H9 (cell line): Measurements from ENCODE around the gene GRM3. TPM values are rescaled to one million over a fixed set of nuclear protein-coding genes. Genes with fewer than 3 reads are reported as not detected.

Experiments
- DNase-seq: peaks from one replicate; pipeline ENCODE4 v3.0.0-alpha.2; 2017
- H2AFZ ChIP-seq: one replicate; pipeline ENCODE4 v1.6.1; 2013; ENCODE audit warnings: mild to moderate bottlenecking, low read length, control low read depth, moderate library complexity
- H2AK5ac ChIP-seq: 2 replicates; pipeline ENCODE4 v1.6.1; 2013; ENCODE audit warnings: low read length, control low read depth, mixed read lengths; ENCODE audit not compliant: insufficient read length
- H2BK120ac ChIP-seq: one replicate; pipeline ENCODE4 v1.6.1; 2013; ENCODE audit warnings: low read depth, mild to moderate bottlenecking, low read length, control low read depth, inconsistent platforms; ENCODE audit not compliant: poor library complexity, severe bottlenecking
- H2BK12ac ChIP-seq: 2 replicates; pipeline ENCODE4 v1.6.1; 2013; ENCODE audit warnings: low read length, control low read depth, mixed read lengths, low read depth; ENCODE audit not compliant: insufficient read length
- H2BK15ac ChIP-seq: 2 replicates; pipeline ENCODE4 v1.6.1; 2013; ENCODE audit warnings: low read depth, low read length, control low read depth
- H2BK20ac ChIP-seq: one replicate; pipeline ENCODE4 v1.6.1; 2013; ENCODE audit warnings: low read depth, mild to moderate bottlenecking, low read length, control low read depth, inconsistent platforms; ENCODE audit not compliant: poor library complexity, severe bottlenecking
- H2BK5ac ChIP-seq: 2 replicates; pipeline ENCODE4 v1.6.1; 2013; ENCODE audit warnings: low read length, control low read depth, mixed read lengths; ENCODE audit not compliant: insufficient read length
- H3K14ac ChIP-seq: 2 replicates; pipeline ENCODE4 v1.6.1; 2013; ENCODE audit warnings: low read length, control low read depth; ENCODE audit not compliant: insufficient read depth
- H3K18ac ChIP-seq: 2 replicates; pipeline ENCODE4 v1.6.1; 2013; ENCODE audit warnings: low read depth, mild to moderate bottlenecking, mixed read lengths, low read length, control low read depth; ENCODE audit not compliant: insufficient read length
- H3K23ac ChIP-seq: 2 replicates; pipeline ENCODE4 v1.6.1; 2013; ENCODE audit warnings: low read length, control low read depth, mixed read lengths, low read depth; ENCODE audit not compliant: insufficient read length
- H3K23me2 ChIP-seq: 2 replicates; pipeline ENCODE4 v1.6.1; 2013; ENCODE audit warnings: low read depth, mild to moderate bottlenecking, mixed read lengths, low read length, control low read depth; ENCODE audit not compliant: insufficient read length, poor library complexity, severe bottlenecking
- H3K27ac ChIP-seq: 2 replicates; pipeline ENCODE4 v1.5.1; 2013; ENCODE audit warnings: low read length, control low read depth, mixed read lengths, low read depth; ENCODE audit not compliant: insufficient read length
- H3K27me3 ChIP-seq: 2 replicates; pipeline ENCODE4 v1.6.1; 2013; ENCODE audit warnings: low read length, control low read depth, inconsistent platforms; ENCODE audit not compliant: insufficient read depth
- H3K4ac ChIP-seq: 2 replicates; pipeline ENCODE4 v1.6.1; 2013; ENCODE audit warnings: low read depth, mild to moderate bottlenecking, control low read depth, inconsistent platforms, low read length, moderate library complexity
- H3K4me1 ChIP-seq: 2 replicates; pipeline ENCODE4 v1.6.1; 2013; ENCODE audit warnings: low read length, control low read depth, inconsistent platforms; ENCODE audit not compliant: insufficient read depth
- H3K4me2 ChIP-seq: 2 replicates; pipeline ENCODE4 v1.6.1; 2013; ENCODE audit warnings: low read length, control low read depth, mixed read lengths; ENCODE audit not compliant: insufficient read length, insufficient read depth
- H3K56ac ChIP-seq: 2 replicates; pipeline ENCODE4 v1.6.1; 2013; ENCODE audit warnings: low read depth, mild to moderate bottlenecking, mixed read lengths, low read length, control low read depth; ENCODE audit not compliant: insufficient read length
- H3K79me1 ChIP-seq: 2 replicates; pipeline ENCODE4 v1.6.1; 2013; ENCODE audit warnings: low read depth, mild to moderate bottlenecking, moderate library complexity, low read length, control low read depth, inconsistent platforms; ENCODE audit not compliant: insufficient read depth, poor library complexity, severe bottlenecking
- H3K79me2 ChIP-seq: 2 replicates; pipeline ENCODE4 v1.6.1; 2013; ENCODE audit warnings: low read length, control low read depth, inconsistent platforms; ENCODE audit not compliant: insufficient read depth
- H3K9ac ChIP-seq: 2 replicates; pipeline ENCODE4 v1.6.1; 2013; ENCODE audit warnings: low read length, control low read depth, mixed read lengths; ENCODE audit not compliant: insufficient read length; ENCODE audit errors: extremely low read depth
- H3K9me3 ChIP-seq: one replicate; pipeline ENCODE4 v1.6.1; 2013; ENCODE audit warnings: low read depth, low read length, inconsistent platforms; ENCODE audit not compliant: control insufficient read depth
- H3T11ph ChIP-seq: one replicate; pipeline ENCODE4 v1.6.1; 2013; ENCODE audit warnings: mild to moderate bottlenecking, low read length, control low read depth, inconsistent platforms
- H4K20me1 ChIP-seq: one replicate; pipeline ENCODE4 v1.6.1; 2013; ENCODE audit not compliant: control insufficient read depth, insufficient read length, insufficient read depth
- H4K5ac ChIP-seq: 2 replicates; pipeline ENCODE4 v1.6.1; 2013; ENCODE audit warnings: low read depth, mild to moderate bottlenecking, mixed read lengths, low read length, control low read depth; ENCODE audit not compliant: insufficient read length
- H4K8ac ChIP-seq: replicated peaks from 2 replicates; pipeline ENCODE4 v1.6.1; 2013; ENCODE audit warnings: low read length, control low read depth, mixed read lengths, low read depth; ENCODE audit not compliant: insufficient read length
- H4K91ac ChIP-seq: 2 replicates; pipeline ENCODE4 v1.6.1; 2013; ENCODE audit warnings: low read depth, mild to moderate bottlenecking, moderate library complexity, mixed read lengths, low read length, control low read depth; ENCODE audit not compliant: insufficient read length
- H3K27ac Mint-ChIP-seq, 3 experiments: 2 replicates in 2 of 3; 3 replicates in 1 of 3; pipeline ENCODE4 v1.8.0; 2020 to 2021; ENCODE audit warnings: mixed read lengths in 3 of 3, mild to moderate bottlenecking in 1 of 3, moderate library complexity in 1 of 3
- H3K27me3 Mint-ChIP-seq: 2 replicates; pipeline ENCODE4 v1.8.0; 2021; ENCODE audit warnings: low read depth, mild to moderate bottlenecking, moderate library complexity, mixed read lengths
- H3K36me3 Mint-ChIP-seq, 3 experiments: 2 replicates in 2 of 3; 3 replicates in 1 of 3; pipeline ENCODE4 v1.8.0; 2020 to 2021; ENCODE audit warnings: low read depth in 3 of 3, mixed read lengths in 3 of 3; ENCODE audit not compliant: insufficient read depth in 1 of 3
- H3K4me1 Mint-ChIP-seq, 2 experiments: 2 replicates each; pipeline ENCODE4 v1.8.0; 2020; ENCODE audit warnings: mixed read lengths in 2 of 2
- H3K4me3 Mint-ChIP-seq, 2 experiments: 2 replicates in 1 of 2; 3 replicates in 1 of 2; pipeline ENCODE4 v1.8.0; 2020 to 2021; ENCODE audit warnings: mild to moderate bottlenecking in 2 of 2, mixed read lengths in 2 of 2, moderate library complexity in 1 of 2
- H3K9me3 Mint-ChIP-seq, 2 experiments: 2 replicates in 1 of 2; 3 replicates in 1 of 2; pipeline ENCODE4 v1.8.0; 2020; ENCODE audit warnings: mild to moderate bottlenecking in 2 of 2, mixed read lengths in 2 of 2, moderate library complexity in 1 of 2
- WGBS: extraction: QIAGEN DNeasy Blood & Tissue Kit; methylation state at CpG from one replicate; pipeline ENCODE4 v1.1.7; 2013; ENCODE audit warnings: missing lambda C conversion rate, low lambda C conversion rate, mixed read lengths; ENCODE audit not compliant: insufficient read length; ENCODE audit errors: extremely low coverage; 5-methylcytosine and 5-hydroxymethylcytosine counted together
- total RNA-seq: library from RNA; stranded (reverse); gene quantifications from 2 replicates; pipeline ENCODE4 v1.2.1, GENCODE V29; 2021
- TF ChIP-seq, protein P1 (sequence below): fragments of 200-600 bp; sonication (generic); conservative IDR thresholded peaks from 3 replicates; pipeline ENCODE4 v1.8.0; 2021; ENCODE audit warnings: antibody characterized with exemption, mild to moderate bottlenecking

Gene GRM3
- total RNA-seq, 1 experiment from 2014 or later, result 0.15 TPM

DNA sequence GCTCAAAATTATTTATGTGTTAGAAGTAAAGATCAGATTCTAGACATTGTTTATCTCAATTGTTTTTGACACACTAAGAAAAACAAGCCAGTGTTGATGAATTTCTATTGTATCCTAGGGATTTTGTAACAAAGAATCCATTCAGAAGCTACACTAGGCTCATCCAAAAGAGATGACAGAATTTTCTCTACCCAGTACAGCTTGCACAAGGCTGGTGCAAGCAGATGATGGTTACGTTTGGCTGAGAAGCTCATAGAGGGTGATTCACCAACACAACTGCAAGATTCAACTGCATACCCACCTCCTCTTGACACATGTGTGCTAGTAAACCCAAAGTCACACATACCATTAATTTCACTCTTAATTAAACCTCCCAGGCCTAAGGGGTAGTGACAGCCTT lies 20.8 kb downstream of the GRM3 start:
- H3K9ac ChIP-seq, result no peak overlapping the region
- no CpG with 5 or more reads among the region's 1 CpG for whole genome bisulfite sequencing

More for the DNA sequence above, 20.8 kb downstream of the GRM3 start:
- H3K27ac Mint-ChIP-seq, result no peak overlapping the region
- H3K36me3 Mint-ChIP-seq, result no peaks in the 10 kb centered on the region
- no peak for DNase-seq
- no peak overlapping the region for H3K23ac ChIP-seq
- H2AK5ac ChIP-seq, result no peak overlapping the region
- H4K20me1 ChIP-seq, result no peaks in the 10 kb centered on the region
- no peak overlapping the region for H2AFZ ChIP-seq
- H3K4ac ChIP-seq, result no peak overlapping the region
- no peaks in the 10 kb centered on the region for H3K27me3 ChIP-seq
- no peak overlapping the region for H4K91ac ChIP-seq
- no peak overlapping the region for H3K4me2 ChIP-seq
- H3K27me3 Mint-ChIP-seq, result no peaks in the 10 kb centered on the region
- H2BK20ac ChIP-seq, result no peak overlapping the region
- no peak overlapping the region for H3K4me3 Mint-ChIP-seq
- no peak overlapping the region for H2BK15ac ChIP-seq
- no peak overlapping the region for H3K27ac ChIP-seq
- H3K56ac ChIP-seq, result no peak overlapping the region
- H3K79me1 ChIP-seq, result no peaks in the 10 kb centered on the region
- H3K18ac ChIP-seq, result no peak overlapping the region
- no peaks in the 10 kb centered on the region for H3K79me2 ChIP-seq
- no peaks in the 10 kb centered on the region for H3K9me3 Mint-ChIP-seq
- no peaks in the 10 kb centered on the region for H3K9me3 ChIP-seq
- H3T11ph ChIP-seq, result no peak overlapping the region
- peaks cover 26 to 32% of the 10 kb centered on the region in 2 experiments for H3K4me1 Mint-ChIP-seq
- TF ChIP-seq, protein P1, sequence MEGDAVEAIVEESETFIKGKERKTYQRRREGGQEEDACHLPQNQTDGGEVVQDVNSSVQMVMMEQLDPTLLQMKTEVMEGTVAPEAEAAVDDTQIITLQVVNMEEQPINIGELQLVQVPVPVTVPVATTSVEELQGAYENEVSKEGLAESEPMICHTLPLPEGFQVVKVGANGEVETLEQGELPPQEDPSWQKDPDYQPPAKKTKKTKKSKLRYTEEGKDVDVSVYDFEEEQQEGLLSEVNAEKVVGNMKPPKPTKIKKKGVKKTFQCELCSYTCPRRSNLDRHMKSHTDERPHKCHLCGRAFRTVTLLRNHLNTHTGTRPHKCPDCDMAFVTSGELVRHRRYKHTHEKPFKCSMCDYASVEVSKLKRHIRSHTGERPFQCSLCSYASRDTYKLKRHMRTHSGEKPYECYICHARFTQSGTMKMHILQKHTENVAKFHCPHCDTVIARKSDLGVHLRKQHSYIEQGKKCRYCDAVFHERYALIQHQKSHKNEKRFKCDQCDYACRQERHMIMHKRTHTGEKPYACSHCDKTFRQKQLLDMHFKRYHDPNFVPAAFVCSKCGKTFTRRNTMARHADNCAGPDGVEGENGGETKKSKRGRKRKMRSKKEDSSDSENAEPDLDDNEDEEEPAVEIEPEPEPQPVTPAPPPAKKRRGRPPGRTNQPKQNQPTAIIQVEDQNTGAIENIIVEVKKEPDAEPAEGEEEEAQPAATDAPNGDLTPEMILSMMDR, result no peak
- H2BK120ac ChIP-seq, result no peak overlapping the region
- H4K8ac ChIP-seq, result no peak overlapping the region
- no peaks in the 10 kb centered on the region for H3K23me2 ChIP-seq
- H2BK12ac ChIP-seq, result no peak overlapping the region
- peaks cover 3% of the 10 kb centered on the region; the same call in 1 of the 2 replicates for H3K4me1 ChIP-seq
- no peak overlapping the region for H3K14ac ChIP-seq
- no peak overlapping the region for H2BK5ac ChIP-seq
- H4K5ac ChIP-seq, result no peak overlapping the region
